ENCODE data around the gene KLC1.

The KLC1 gene

GRCh38 chr14:103705118-103705503 lies 76.1 kb downstream of the KLC1 start:
- no peak for DNase-seq (ENCODE audit: low read depth in 2 of 2)

- no peak for DNase-seq (ENCODE audit: low read depth in 2 of 2)
Measured at GRCh38 chr14:103705504-103706284, 76.7 kb downstream of the KLC1 start.

- DNase-seq (ENCODE audit: low read depth in 2 of 2), result no peak
Measured at GRCh38 chr14:103706551-103707328, 77.7 kb downstream of the KLC1 start.

- DNase-seq (ENCODE audit: low read depth in 2 of 2), result no peak
Measured at GRCh38 chr14:103707329-103708263, 78.6 kb downstream of the KLC1 start.

GRCh38 chr14:103708750-103709187 lies 79.8 kb downstream of the KLC1 start:
- no peak for DNase-seq (ENCODE audit: low read depth in 2 of 2)

GRCh38 chr14:103709814-103710213 lies 80.8 kb downstream of the KLC1 start:
- no peak for DNase-seq (ENCODE audit: low read depth in 2 of 2)

- no peak for DNase-seq (ENCODE audit: low read depth in 2 of 2)
Measured at GRCh38 chr14:103710771-103711377, 81.9 kb downstream of the KLC1 start.

GRCh38 chr14:103711516-103712431 lies 82.8 kb downstream of the KLC1 start:
- DNase-seq (ENCODE audit: low read depth in 2 of 2), result no peak

- DNase-seq (ENCODE audit: low read depth in 2 of 2), result no peak
Measured at GRCh38 chr14:103712633-103713247, 83.7 kb downstream of the KLC1 start.

- DNase-seq (ENCODE audit: low read depth in 2 of 2), result no peak
Measured at GRCh38 chr14:103713304-103714062, 84.5 kb downstream of the KLC1 start.

- no peak for DNase-seq (ENCODE audit: low read depth in 2 of 2)
Measured at GRCh38 chr14:103714063-103714724, 85.2 kb downstream of the KLC1 start.

- DNase-seq (ENCODE audit: low read depth in 2 of 2), result peak; percentile 99
Measured at GRCh38 chr14:103715052-103716000, 86.3 kb downstream of the KLC1 start, which contains the start of the genes XRCC3 and ZFYVE21. Gene XRCC3 (minus strand): TSS chr14:103715451. CDS start chr14:103711087, 4,364 bp downstream. Gene ZFYVE21 (plus strand): TSS chr14:103715810. CDS start chr14:103715842, 32 bp downstream.

GRCh38 chr14:103716091-103716801 lies 87.2 kb downstream of the KLC1 start:
- no peak for DNase-seq (ENCODE audit: low read depth in 2 of 2)

GRCh38 chr14:103716899-103717411 lies 87.9 kb downstream of the KLC1 start:
- no peak for DNase-seq (ENCODE audit: low read depth in 2 of 2)

GRCh38 chr14:103718572-103718971 lies 89.6 kb downstream of the KLC1 start:
- DNase-seq (ENCODE audit: low read depth in 2 of 2), result no peak

- no peak for DNase-seq (ENCODE audit: low read depth in 2 of 2)
Measured at GRCh38 chr14:103719751-103720150, 90.7 kb downstream of the KLC1 start.
